ENCODE data around the gene ST6GAL1. TPM values are rescaled to one million over a fixed set of nuclear protein-coding genes. Genes with fewer than 3 reads are reported as not detected.

Gene ST6GAL1
- polyA plus RNA-seq, 1 of the 3 experiments (the other 2 are of a cell fraction) = 3.9 TPM

- TF ChIP-seq REST (IDR thresholded peaks at IDR 0.05; ENCODE audit: low read depth, low read length) = no peak
- no peak for TF ChIP-seq GATA2 (CRISPR knock-in tag; IDR thresholded peaks at IDR 0.05)
- no peak for TF ChIP-seq RCOR1 (IDR thresholded peaks at IDR 0.05; ENCODE audit: low read length)
- no peak for TF ChIP-seq ELF1 (IDR thresholded peaks at IDR 0.05)
- no peak for TF ChIP-seq NFIC (IDR thresholded peaks at IDR 0.05; ENCODE audit: borderline replicate concordance)
Measured at GRCh38 chr3:187073581-187074098, 143.3 kb downstream of the ST6GAL1 start (continued).

GRCh38 chr3:187074846-187075245 lies 144.5 kb downstream of the ST6GAL1 start:
- CTCF ChIA-PET = interaction anchor here (0.7 kb wide), 1 partner anchor 91 kb away, joined by 3 read pairs; no protein-coding TSS in a partner anchor
- no peaks in the 10 kb centered on the region for H3F3A ChIP-seq (replicated peaks; ENCODE audit: insufficient read depth)
- no peaks in the 10 kb centered on the region for H3K27me3 ChIP-seq (ENCODE audit: insufficient read depth)
- H3K79me2 ChIP-seq (ENCODE audit: insufficient read depth) = no peaks in the 10 kb centered on the region
- no peak for DNase-seq
- no peaks in the 10 kb centered on the region for H3K9me2 ChIP-seq
- no peak overlapping the region for H3K9ac ChIP-seq
- no peaks in the 10 kb centered on the region for H3K9me3 ChIP-seq
- no peaks in the 10 kb centered on the region; a peak in 1 of 4 replicates for H3K4me1 ChIP-seq (ENCODE audit: control insufficient read depth in 1 of 2, insufficient read depth in 2 of 2, low read depth in 1 of 2, low read length in 1 of 2)
- no peak overlapping the region for H3K4me3 ChIP-seq (ENCODE audit: low read depth in 2 of 2, low read length in 1 of 2)
- POLR2A ChIA-PET = no interaction called here
- H2AFZ ChIP-seq (ENCODE audit: low read depth) = no peak overlapping the region
- H3K36me3 ChIP-seq (replicated peaks in 1 of 2; ENCODE audit: control insufficient read depth in 1 of 2, insufficient read depth in 2 of 2, low read length in 1 of 2) = no peaks in the 10 kb centered on the region
- H3K27ac ChIP-seq (ENCODE audit: low read depth in 2 of 2, low read length in 1 of 2) = no peak overlapping the region
- no peaks in the 10 kb centered on the region for H4K20me1 ChIP-seq (ENCODE audit: insufficient read depth)
- no peak overlapping the region for H3K4me2 ChIP-seq
- TF ChIP-seq CTCF (IDR thresholded peaks at IDR 0.05) (no peak), USF1 (IDR thresholded peaks at IDR 0.05; ENCODE audit: borderline replicate concordance, low read depth) (no peak), ELF1 (IDR thresholded peaks at IDR 0.05) (no peak), IRF3 (IDR thresholded peaks at IDR 0.05; ENCODE audit: low read depth, low read length) (no peak), GATA2 (CRISPR knock-in tag; IDR thresholded peaks at IDR 0.05) (no peak), FOSL2 (IDR thresholded peaks at IDR 0.05; ENCODE audit: borderline replicate concordance, low read depth) (no peak), TCF12 (IDR thresholded peaks at IDR 0.05) (no peak), ZBTB33 (IDR thresholded peaks at IDR 0.05; ENCODE audit: borderline replicate concordance, low read depth) (no peak), TEAD4 (IDR thresholded peaks at IDR 0.05; ENCODE audit: borderline replicate concordance, insufficient read depth) (no peak), GABPA (IDR thresholded peaks at IDR 0.05; ENCODE audit: low read depth) (no peak), CHD2 (IDR thresholded peaks at IDR 0.05; ENCODE audit: low read length, partially characterized antibody) (no peak), MEF2A (IDR thresholded peaks at IDR 0.05; ENCODE audit: borderline replicate concordance, low read depth) (no peak), EP300 (IDR thresholded peaks at IDR 0.05; ENCODE audit: borderline replicate concordance in 1 of 2, low read depth in 1 of 2, low read length in 1 of 2) (no peak), MXI1 (IDR thresholded peaks at IDR 0.05; ENCODE audit: low read depth, low read length) (no peak), RAD21 (IDR thresholded peaks at IDR 0.05; ENCODE audit: low read length) (no peak), PBX3 (IDR thresholded peaks at IDR 0.05) (no peak), SMC3 (IDR thresholded peaks at IDR 0.05; ENCODE audit: low read depth, low read length) (no peak), SIN3A (IDR thresholded peaks at IDR 0.05; ENCODE audit: borderline replicate concordance, low read depth, low read length) (no peak)

All from SK-N-SH (cell line).